Fibroblast of peridontal ligament (primary cell): Measurements from ENCODE around the gene GRIN3B.

Experiments used
- DNase-seq: peaks from one replicate; pipeline ENCODE4 v3.0.0-alpha.2; 2010; ENCODE audit errors: extremely low read depth

GRIN3B gene

GRCh38 chr19:1041835-1042685 lies 41.8 kb downstream of the GRIN3B start:
- peak; percentile 18 for DNase-seq

- DNase-seq = no peak
These were observed 42.7 kb downstream of the GRIN3B start for GRCh38 chr19:1042689-1043511.

DNA sequence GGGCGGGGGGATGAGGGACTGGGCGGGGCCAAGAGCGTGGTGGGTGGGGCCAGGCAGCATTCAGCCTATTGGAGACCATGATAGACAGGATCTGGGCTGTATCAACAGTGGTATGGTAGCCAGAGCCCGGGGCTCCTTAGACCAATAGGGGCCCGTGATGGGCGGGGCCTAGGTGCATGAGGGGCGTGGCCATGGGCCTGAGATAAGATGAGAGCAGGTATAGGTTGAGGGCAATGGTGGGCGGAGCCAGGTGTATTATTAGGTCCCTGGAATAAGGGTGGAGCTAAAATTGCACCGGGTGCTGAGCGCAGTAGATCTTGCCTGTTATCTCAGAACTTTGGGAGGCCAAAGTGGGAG lies 45.0 kb downstream of the GRIN3B start:
- DNase-seq = no peak

GRCh38 chr19:1046117-1046626 lies 46.0 kb downstream of the GRIN3B start:
- no peak for DNase-seq

GRCh38 chr19:1046836-1047695 lies 46.8 kb downstream of the GRIN3B start:
- DNase-seq = no peak

DNA sequence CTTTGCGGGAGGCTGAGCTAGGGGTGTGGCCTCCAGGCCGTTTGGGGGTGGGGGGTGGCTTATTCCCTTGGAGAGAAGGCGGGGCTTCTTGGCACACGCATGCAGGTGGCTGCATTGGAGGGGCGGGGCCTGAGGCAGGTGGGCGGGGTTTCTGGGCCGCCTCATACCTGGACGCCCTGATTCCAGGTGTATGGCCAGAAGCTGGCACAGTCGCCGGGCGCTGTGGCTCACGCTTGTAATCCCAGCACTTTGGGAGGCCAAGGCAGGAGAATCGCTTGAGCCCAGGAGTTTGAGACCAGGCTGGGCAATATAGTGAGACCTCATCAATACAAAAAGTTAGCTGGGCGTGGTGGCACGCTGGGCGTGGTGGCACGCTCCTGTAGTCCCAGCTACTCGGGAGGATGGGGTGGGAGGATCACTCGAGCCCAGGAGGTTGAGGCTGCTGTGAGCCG lies 47.5 kb downstream of the GRIN3B start:
- no peak for DNase-seq

DNA sequence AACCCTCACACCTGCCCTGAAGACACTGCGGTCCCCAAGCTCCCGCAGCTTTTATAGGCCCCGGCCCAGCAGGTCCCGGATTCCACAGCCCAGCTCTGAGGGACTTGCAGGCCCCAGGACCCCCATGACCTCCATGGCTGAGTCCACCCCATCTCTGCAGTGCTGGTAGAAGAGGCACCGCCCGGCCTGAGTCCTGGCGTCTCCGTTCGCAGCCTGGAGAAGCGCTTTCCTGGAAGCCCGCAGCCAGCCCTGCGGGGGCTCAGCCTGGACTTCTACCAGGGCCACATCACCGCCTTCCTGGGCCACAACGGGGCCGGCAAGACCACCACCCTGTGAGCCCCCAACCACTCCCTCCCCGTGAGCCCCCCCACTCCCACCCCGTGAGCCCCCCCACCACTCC lies 48.9 kb downstream of the GRIN3B start:
- DNase-seq = no peak

GRCh38 chr19:1049800-1050199 lies 49.6 kb downstream of the GRIN3B start:
- DNase-seq = no peak

GRCh38 chr19:1050989-1051788 lies 51.0 kb downstream of the GRIN3B start:
- no peak for DNase-seq

DNA sequence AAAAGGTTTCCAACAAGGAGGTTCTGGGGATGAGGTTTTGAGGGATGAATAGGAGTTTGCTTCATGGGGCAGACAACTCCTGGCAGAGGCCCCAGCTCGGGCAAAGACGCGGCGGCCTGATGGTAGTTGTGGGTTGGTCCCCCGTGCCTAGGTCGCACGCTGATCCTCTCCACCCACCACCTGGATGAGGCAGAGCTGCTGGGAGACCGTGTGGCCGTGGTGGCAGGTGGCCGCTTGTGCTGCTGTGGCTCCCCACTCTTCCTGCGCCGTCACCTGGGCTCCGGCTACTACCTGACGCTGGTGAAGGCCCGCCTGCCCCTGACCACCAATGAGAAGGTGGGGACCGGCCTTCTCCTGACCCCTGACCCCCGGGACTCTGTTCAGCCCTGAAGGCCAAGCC lies 51.6 kb downstream of the GRIN3B start:
- no peak for DNase-seq

DNA sequence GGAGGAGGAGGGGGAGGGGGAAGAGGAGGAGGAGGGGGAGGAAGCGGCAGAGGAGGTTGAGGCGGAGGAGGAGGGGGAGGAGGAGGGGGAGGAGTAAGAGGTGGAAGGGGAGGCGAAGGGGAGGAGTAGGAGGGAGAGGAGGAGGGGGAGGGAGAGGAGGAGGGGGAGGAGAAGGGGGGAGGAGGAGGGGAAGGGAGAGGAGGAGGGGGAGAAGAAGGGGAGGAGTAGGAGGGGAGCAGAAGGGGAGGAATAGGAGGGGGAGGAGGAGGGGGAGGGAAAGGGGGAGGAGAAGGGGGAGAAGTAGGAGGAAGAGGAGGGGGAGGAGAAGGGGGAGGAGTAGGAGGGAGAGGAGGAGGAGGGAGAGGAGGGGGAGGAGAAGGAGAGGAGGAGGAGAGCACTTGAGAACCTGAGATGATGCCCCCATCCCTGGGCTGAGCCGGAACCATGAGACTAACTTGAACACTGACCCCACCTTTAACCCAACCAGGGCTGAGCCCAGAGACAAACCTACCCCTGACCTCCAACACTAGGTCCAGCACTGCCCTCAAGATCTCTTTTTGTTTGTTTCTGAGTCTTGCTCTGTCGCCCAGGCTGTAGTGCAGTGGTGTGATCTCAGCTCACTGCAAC lies 52.2 kb downstream of the GRIN3B start:
- DNase-seq = no peak

DNA sequence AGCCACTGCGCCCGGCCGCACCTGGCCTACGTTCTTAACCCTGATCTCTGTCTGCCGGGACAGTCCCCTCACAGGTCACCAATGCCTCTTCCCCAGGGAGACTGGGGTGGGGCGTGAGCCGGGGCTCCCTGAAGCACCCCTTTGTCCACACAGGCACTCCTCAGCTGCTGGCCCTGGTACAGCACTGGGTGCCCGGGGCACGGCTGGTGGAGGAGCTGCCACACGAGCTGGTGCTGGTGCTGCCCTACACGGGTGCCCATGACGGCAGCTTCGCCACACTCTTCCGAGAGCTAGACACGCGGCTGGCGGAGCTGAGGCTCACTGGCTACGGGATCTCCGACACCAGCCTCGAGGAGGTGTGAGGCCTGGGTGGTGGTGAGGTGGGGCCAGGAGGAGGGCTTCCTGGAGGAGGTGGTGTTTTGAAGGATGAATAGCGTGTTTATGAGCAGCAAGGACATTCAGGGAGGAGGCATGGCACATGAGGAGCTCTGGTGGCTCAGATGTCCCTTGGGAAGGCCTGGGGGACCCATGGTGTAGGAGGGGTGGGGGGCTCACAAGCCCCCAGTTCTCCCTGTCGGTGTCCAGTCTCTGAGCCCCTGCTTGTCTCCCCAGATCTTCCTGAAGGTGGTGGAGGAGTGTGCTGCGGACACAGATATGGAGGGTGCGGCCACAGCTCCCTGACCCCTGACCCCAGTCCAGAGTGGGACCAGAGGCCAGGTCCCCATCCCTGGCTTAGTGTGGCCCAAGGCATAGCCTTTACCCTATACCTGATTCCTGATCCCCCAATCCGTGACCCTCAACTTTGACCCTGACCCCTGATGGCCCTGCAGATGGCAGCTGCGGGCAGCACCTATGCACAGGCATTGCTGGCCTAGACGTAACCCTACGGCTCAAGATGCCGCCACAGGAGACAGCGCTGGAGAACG lies 53.2 kb downstream of the GRIN3B start:
- DNase-seq = no peak

- DNase-seq = no peak
These were observed 54.1 kb downstream of the GRIN3B start for GRCh38 chr19:1054102-1055027.

DNA sequence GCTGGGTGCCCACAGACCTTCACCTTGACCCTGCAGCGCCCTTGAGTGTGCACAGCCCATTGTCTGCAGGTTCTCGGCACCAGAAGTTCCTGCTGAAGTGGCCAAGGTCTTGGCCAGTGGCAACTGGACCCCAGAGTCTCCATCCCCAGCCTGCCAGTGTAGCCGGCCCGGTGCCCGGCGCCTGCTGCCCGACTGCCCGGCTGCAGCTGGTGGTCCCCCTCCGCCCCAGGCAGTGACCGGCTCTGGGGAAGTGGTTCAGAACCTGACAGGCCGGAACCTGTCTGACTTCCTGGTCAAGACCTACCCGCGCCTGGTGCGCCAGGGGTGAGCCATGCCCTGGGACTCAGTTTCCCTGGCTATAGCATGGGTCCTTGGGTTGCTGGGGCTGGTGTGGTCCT lies 54.8 kb downstream of the GRIN3B start:
- DNase-seq = no peak

DNA sequence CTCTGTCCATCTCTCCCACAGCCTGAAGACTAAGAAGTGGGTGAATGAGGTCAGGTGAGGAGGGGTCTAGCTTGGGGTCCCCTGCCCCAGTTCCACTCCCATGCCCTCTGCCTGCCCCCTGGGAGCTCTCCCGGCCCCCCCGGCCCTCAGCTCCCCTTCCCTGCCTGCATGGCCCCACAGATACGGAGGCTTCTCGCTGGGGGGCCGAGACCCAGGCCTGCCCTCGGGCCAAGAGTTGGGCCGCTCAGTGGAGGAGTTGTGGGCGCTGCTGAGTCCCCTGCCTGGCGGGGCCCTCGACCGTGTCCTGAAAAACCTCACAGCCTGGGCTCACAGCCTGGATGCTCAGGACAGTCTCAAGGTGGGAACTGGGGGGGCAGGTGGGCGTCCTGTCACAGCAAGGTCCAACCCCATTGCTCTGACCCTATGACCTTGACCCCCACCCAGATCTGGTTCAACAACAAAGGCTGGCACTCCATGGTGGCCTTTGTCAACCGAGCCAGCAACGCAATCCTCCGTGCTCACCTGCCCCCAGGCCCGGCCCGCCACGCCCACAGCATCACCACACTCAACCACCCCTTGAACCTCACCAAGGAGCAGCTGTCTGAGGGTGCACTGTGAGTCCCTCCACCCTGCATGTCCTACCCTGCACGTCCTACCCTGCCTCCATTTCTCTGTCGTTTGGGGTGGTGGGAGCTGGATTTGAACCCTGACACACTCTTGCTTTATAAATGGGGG lies 55.8 kb downstream of the GRIN3B start:
- DNase-seq = no peak

DNA sequence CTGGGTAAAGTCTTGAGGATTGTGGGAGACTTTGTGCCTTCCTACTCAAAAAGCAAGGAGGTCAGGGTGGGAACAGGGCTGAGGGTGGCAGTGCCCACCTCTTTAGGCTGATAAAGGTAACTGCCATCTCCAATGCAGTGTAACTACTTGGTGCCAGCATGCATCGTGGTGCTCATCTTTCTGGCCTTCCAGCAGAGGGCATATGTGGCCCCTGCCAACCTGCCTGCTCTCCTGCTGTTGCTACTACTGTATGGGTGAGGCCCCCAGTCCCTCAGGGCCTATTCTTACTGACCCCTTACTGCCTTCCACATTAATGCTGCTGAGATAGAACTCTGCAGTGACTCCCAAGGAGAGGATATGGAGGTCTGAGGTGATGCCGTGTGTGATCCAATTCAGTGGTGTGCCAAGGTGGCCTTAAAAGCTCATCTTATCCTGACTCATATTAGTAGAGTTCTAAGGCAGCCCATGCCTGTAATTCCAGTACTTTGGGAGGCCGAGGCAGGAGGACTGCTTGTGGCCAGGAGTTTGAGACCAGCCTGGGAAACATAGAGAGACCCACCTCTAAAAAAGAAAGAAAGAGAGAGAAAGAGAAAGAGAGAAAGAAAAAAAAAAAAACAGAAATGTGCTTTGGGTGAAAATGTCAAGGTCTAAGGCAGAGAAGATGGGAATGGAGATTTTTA lies 57.1 kb downstream of the GRIN3B start:
- peak; percentile 67 for DNase-seq

GRCh38 chr19:1058112-1058511 lies 57.9 kb downstream of the GRIN3B start:
- no peak for DNase-seq
